Diencephalon (tissue), 1 donor: ENCODE results near the gene MGRN1. TPM values are rescaled to one million over a fixed set of nuclear protein-coding genes. Genes with fewer than 3 reads are reported as not detected.

ENCODE experiments used
- small RNA-seq: library from RNA; depleted of rRNA; stranded (forward); fragments of <200 nt; gene quantifications from one replicate; pipeline ENCODE3, GENCODE V24; 2014
- total RNA-seq: library from RNA; depleted of rRNA; stranded (reverse); fragments of >200 nt; gene quantifications from one replicate; pipeline ENCODE4 v1.2.3, GENCODE V29; 2014

MGRN1 gene
- 43.8 TPM for total RNA-seq

GRCh38 chr16:4624015-4624826, at the start of gene MGRN1:
Gene MGRN1 (plus strand): TSS chr16:4624826. CDS start chr16:4624961, 135 bp downstream.

GRCh38 chr16:4614571-4615383, 9.8 kb upstream of the MGRN1 start, which contains the start of gene UBALD1:
Gene UBALD1 (minus strand): TSS chr16:4614888. CDS start chr16:4614797, 91 bp downstream.

GRCh38 chr16:4693296-4693955, 68.8 kb downstream of the MGRN1 start, which contains the start of gene NUDT16L1:
Gene NUDT16L1 (plus strand): TSS chr16:4693562. CDS start chr16:4693727, 165 bp downstream.

GRCh38 chr16:4734063-4734729, 109.6 kb downstream of the MGRN1 start, which contains the start of the genes ANKS3 and DNAAF8:
Gene ANKS3 (minus strand): TSS chr16:4734271. CDS start chr16:4730149, 4,122 bp downstream.
Gene DNAAF8 (plus strand): TSS chr16:4734537. CDS start chr16:4736515, 1,978 bp downstream.

Small RNA genes within 50 kb of the gene (small RNA-seq; reads per million reads assigned to genes)
- gene MIR6769A, result not detected
- gene RN7SL850P, result not detected

Other genes with a start within 250 kb of the MGRN1 start
- gene CORO7, start 208.2 kb upstream of the MGRN1 start, total RNA-seq, result 29.5 TPM
- gene DNAJA3, start 199.0 kb upstream of the MGRN1 start, total RNA-seq, result 33.0 TPM
- 49.1 TPM for gene NMRAL1, start 150.2 kb upstream of the MGRN1 start, total RNA-seq
- gene HMOX2, start 148.4 kb upstream of the MGRN1 start, total RNA-seq, result 58.8 TPM
- gene CDIP1, start 86.1 kb upstream of the MGRN1 start, total RNA-seq, result 18.5 TPM
- gene C16orf96, start 68.5 kb upstream of the MGRN1 start, total RNA-seq, result 0.46 TPM
- gene UBALD1, start 9.9 kb upstream of the MGRN1 start, total RNA-seq, result 2.1 TPM
- 47.5 TPM for gene NUDT16L1, start 68.7 kb downstream of the MGRN1 start, total RNA-seq
- 44.3 TPM for gene ANKS3, start 109.4 kb downstream of the MGRN1 start, total RNA-seq
- gene DNAAF8, start 109.7 kb downstream of the MGRN1 start, total RNA-seq, result 2.1 TPM
- 8.8 TPM for gene ZNF500, start 142.3 kb downstream of the MGRN1 start, total RNA-seq
- gene SEPTIN12, start 163.5 kb downstream of the MGRN1 start, total RNA-seq, result not detected
- gene SMIM22, start 170.5 kb downstream of the MGRN1 start, total RNA-seq, result not detected
- gene ROGDI, start 177.8 kb downstream of the MGRN1 start, total RNA-seq, result 62.7 TPM
- 72.2 TPM for gene GLYR1, start 222.5 kb downstream of the MGRN1 start, total RNA-seq
- 17.1 TPM for gene UBN1, start 222.7 kb downstream of the MGRN1 start, total RNA-seq